A549 (cell line): ENCODE results near the gene SLC35F3. TPM values are rescaled to one million over a fixed set of nuclear protein-coding genes. Genes with fewer than 3 reads are reported as not detected.
A peak's percentile ranks its signal among the peaks of the same experiment; 100 is the strongest.

Experiments used
- ATAC-seq, 2 experiments: fragments of 200-7000 bp in 1 of 2; fragments of >200 bp in 1 of 2; cut with Nextera tagmentation in 1 of 2; cut with Tn5 transposase in 1 of 2; 3 replicates each; pipeline versions ENCODE4 v1.8.0 to v1.9.1; 2018 to 2020; ENCODE audit warnings: mild to moderate bottlenecking in 1 of 2, moderate library complexity in 1 of 2
- CTCF ChIA-PET: fragments of 300-600 bp; sonication (Branson Sonifier 250); formaldehyde crosslinking; extraction: SDS; loops from one replicate; lab custom pipeline; 2021; ENCODE audit warnings: antibody characterized with exemption, inconsistent platforms; lab: Yijun Ruan, JAX
- POLR2A ChIA-PET: fragments of 350-600 bp; formaldehyde crosslinking; extraction: SDS; loops from one replicate; lab custom pipeline; 2021; ENCODE audit warnings: antibody characterized with exemption, inconsistent platforms; lab: Yijun Ruan, JAX
- DNase-seq, 2 experiments: peaks; one replicate each; pipeline versions ENCODE4 v3.0.0 to v3.0.0-alpha.2; 2011 to 2016; ENCODE audit warnings: low read depth in 1 of 2, low spot score in 1 of 2
- FAIRE-seq: peaks from 2 replicates; lab custom pipeline; 2011; peaks lifted over from hg19 to GRCh38; lab: Jason Lieb, UNC
- H3K27ac ChIP-seq, 2 experiments: fragments of >200 bp; sonication (Bioruptor Twin); formaldehyde crosslinking; 3 replicates each; pipeline ENCODE4 v1.5.1; 2016 to 2017
- H3K4me1 ChIP-seq: fragments of >200 bp; sonication (Bioruptor Twin); formaldehyde crosslinking; 3 replicates; pipeline ENCODE4 v1.6.1; 2016
- H3K4me2 ChIP-seq: fragments of >200 bp; sonication (Bioruptor Twin); formaldehyde crosslinking; 3 replicates; pipeline ENCODE4 v1.6.1; 2016
- H3K4me3 ChIP-seq: fragments of >200 bp; sonication (Bioruptor Twin); formaldehyde crosslinking; 3 replicates; pipeline ENCODE4 v1.5.1; 2016
- H3K9me3 ChIP-seq: fragments of >200 bp; sonication (Bioruptor Twin); formaldehyde crosslinking; 3 replicates; pipeline ENCODE4 v1.6.1; 2016
- CBX2 ChIP-seq: fragments of 200-600 bp; sonication (generic); IDR thresholded peaks from 2 replicates; pipeline ENCODE4 v1.6.1; 2016; ENCODE audit warnings: low read depth, mild to moderate bottlenecking, borderline replicate concordance
- CBX8 ChIP-seq: fragments of 200-600 bp; sonication (generic); IDR thresholded peaks from 2 replicates; pipeline ENCODE4 v1.6.1; 2016
- EHF ChIP-seq: fragments of 250-450 bp; sonication (Bioruptor Pico); IDR thresholded peaks from 2 replicates; pipeline ENCODE4 v1.5.0; 2020; ENCODE audit warnings: mild to moderate bottlenecking
- EHMT2 ChIP-seq: fragments of 200-600 bp; sonication (generic); IDR thresholded peaks from 2 replicates; pipeline ENCODE4 v1.6.1; 2016; ENCODE audit warnings: antibody characterized with exemption, low read depth, mild to moderate bottlenecking, moderate library complexity
- FOXS1 ChIP-seq: fragments of 250-450 bp; sonication (Bioruptor Pico); IDR thresholded peaks from 2 replicates; pipeline ENCODE4 v1.5.0; 2020; ENCODE audit warnings: mild to moderate bottlenecking, moderate library complexity
- HEYL ChIP-seq: fragments of 250-450 bp; sonication (Bioruptor Pico); IDR thresholded peaks from 2 replicates; pipeline ENCODE4 v1.8.0; 2021; ENCODE audit warnings: mild to moderate bottlenecking, moderate library complexity
- HOXB5 ChIP-seq: fragments of 250-450 bp; sonication (Bioruptor Pico); IDR thresholded peaks from 2 replicates; pipeline ENCODE4 v1.5.0; 2020; ENCODE audit warnings: mild to moderate bottlenecking, moderate library complexity
- KDM5A ChIP-seq: fragments of 200-600 bp; sonication (generic); IDR thresholded peaks from 2 replicates; pipeline ENCODE4 v1.6.1; 2016; ENCODE audit warnings: antibody characterized with exemption, mild to moderate bottlenecking
- MAZ ChIP-seq: fragments of 150-350 bp; IDR thresholded peaks from 2 replicates; pipeline ENCODE4 v1.6.1; 2014; ENCODE audit warnings: antibody characterized with exemption, low read depth, low read length, borderline replicate concordance
- NFE2L2 ChIP-seq: fragments of 150-350 bp; conservative IDR thresholded peaks from 2 replicates; pipeline ENCODE4 v1.6.1; 2014; ENCODE audit warnings: low read length
- NR3C1 ChIP-seq: fragments of >200 bp; sonication (Bioruptor Twin); formaldehyde crosslinking; IDR thresholded peaks from 3 replicates; pipeline ENCODE4 v1.6.1; 2017
- RAD21 ChIP-seq, 2 experiments: fragments of >200 bp in 1 of 2; sonication (Bioruptor Twin) in 1 of 2; formaldehyde crosslinking in 1 of 2; IDR thresholded peaks in 1 of 2; conservative IDR thresholded peaks in 1 of 2; 2 replicates in 1 of 2; 3 replicates in 1 of 2; pipeline ENCODE4 v1.6.1; 2012 to 2018; ENCODE audit warnings: inconsistent platforms in 1 of 2
- RARB ChIP-seq: fragments of 250-450 bp; sonication (Bioruptor Pico); IDR thresholded peaks from 2 replicates; pipeline ENCODE4 v1.8.0; 2021; ENCODE audit warnings: mild to moderate bottlenecking, moderate library complexity
- ZNF302 ChIP-seq: fragments of 250-450 bp; sonication (Bioruptor Pico); IDR thresholded peaks from 2 replicates; pipeline ENCODE4 v1.9.0; 2021; ENCODE audit warnings: inconsistent platforms, mild to moderate bottlenecking, moderate library complexity
- WGBS: methylation state at CpG from one replicate; pipeline ENCODE4 v1.1.6; 2017; ENCODE audit errors: missing lambda C conversion rate; 5-methylcytosine and 5-hydroxymethylcytosine counted together
- polyA plus RNA-seq, 4 experiments: library from polyadenylated mRNA; depleted of rRNA in 3 of 4; stranded (reverse); fragments of >200 nt; fragmentation: RNase III in 1 of 4; extraction: RNeasy Plus Mini Kit Qiagen cat#74134 plus additional on column Dnase treatment in 1 of 4; gene quantifications; 2 replicates in 3 of 4; 3 replicates in 1 of 4; pipeline ENCODE4 v1.2.3, GENCODE V29; 2011 to 2017
- TF ChIP-seq, protein P1 (sequence below): IDR thresholded peaks from 2 replicates; pipeline ENCODE4 v1.6.1; 2012; ENCODE audit warnings: low read depth, borderline replicate concordance
- TF ChIP-seq, protein P2 (sequence below): fragments of 450-650 bp; IDR thresholded peaks from 2 replicates; pipeline ENCODE4 v1.6.1; 2014; ENCODE audit warnings: antibody characterized with exemption
- TF ChIP-seq, protein P3 (sequence below): IDR thresholded peaks from 2 replicates; pipeline ENCODE4 v1.6.1; 2012
- TF ChIP-seq, protein P4 (sequence below): IDR thresholded peaks from 2 replicates; pipeline ENCODE4 v1.6.1; 2012

SLC35F3 gene
- polyA plus RNA-seq, 2 of the 4 experiments (the other 2 are of a cell fraction), result 5.5 to 7.8 TPM

DNA sequence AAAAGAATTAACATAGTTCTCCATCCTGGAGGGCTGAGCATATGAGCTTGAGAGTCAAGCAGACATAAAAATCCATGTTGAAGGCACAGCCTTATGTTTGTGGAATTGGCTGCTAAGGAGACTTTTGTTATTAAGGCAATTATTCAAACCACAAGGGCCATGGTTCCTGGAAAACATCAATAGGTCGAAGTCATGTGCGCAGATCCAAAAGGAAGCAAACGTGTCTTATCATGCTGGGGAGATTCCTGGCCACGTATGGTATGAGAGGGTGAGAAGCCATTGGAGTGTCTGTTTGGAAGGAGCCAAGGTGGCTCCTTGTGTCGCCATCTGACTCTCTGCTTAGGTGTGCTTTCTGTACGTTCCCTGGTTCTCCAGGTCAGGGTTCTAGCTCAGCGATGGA is 406.9 kb downstream of the SLC35F3 start:
- ATAC-seq (no peak), DNase-seq (no peak), FAIRE-seq (no peak)
- ChIA-PET POLR2A (no interaction called here), CTCF (interaction anchor here (0.7 to 10.2 kb wide), 11 partner anchors 7 to 416 kb away, joined by 3 to 116 read pairs (median 30); no protein-coding TSS in a partner anchor)
- Histone ChIP-seq H3K4me1 (peaks cover 35% of the 10 kb centered on the region), H3K27ac (peak overlapping the region in 1 of 2 experiments; percentile 16; a peak in 1 of 6 replicates), H3K9me3 (no peaks in the 10 kb centered on the region), H3K4me3 (no peak overlapping the region), H3K4me2 (no peak overlapping the region)
- WGBS, result 90% methylated on average over 7 of the region's 7 CpGs
- TF ChIP-seq, protein P1, sequence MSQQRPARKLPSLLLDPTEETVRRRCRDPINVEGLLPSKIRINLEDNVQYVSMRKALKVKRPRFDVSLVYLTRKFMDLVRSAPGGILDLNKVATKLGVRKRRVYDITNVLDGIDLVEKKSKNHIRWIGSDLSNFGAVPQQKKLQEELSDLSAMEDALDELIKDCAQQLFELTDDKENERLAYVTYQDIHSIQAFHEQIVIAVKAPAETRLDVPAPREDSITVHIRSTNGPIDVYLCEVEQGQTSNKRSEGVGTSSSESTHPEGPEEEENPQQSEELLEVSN, result no peak
- TF ChIP-seq, protein P2, sequence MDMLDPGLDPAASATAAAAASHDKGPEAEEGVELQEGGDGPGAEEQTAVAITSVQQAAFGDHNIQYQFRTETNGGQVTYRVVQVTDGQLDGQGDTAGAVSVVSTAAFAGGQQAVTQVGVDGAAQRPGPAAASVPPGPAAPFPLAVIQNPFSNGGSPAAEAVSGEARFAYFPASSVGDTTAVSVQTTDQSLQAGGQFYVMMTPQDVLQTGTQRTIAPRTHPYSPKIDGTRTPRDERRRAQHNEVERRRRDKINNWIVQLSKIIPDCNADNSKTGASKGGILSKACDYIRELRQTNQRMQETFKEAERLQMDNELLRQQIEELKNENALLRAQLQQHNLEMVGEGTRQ, result no peak
- TF ChIP-seq ZNF302 (CRISPR knock-in tag) (no peak), EHF (no peak), FOXS1 (no peak), RAD21 (conservative IDR thresholded peaks at IDR 0.05 in 1 of 2, IDR thresholded peaks at IDR 0.05 in 1 of 2) (no peak), HEYL (CRISPR knock-in tag) (no peak), CBX2 (no peak), KDM5A (no peak), EHMT2 (no peak)

DNA sequence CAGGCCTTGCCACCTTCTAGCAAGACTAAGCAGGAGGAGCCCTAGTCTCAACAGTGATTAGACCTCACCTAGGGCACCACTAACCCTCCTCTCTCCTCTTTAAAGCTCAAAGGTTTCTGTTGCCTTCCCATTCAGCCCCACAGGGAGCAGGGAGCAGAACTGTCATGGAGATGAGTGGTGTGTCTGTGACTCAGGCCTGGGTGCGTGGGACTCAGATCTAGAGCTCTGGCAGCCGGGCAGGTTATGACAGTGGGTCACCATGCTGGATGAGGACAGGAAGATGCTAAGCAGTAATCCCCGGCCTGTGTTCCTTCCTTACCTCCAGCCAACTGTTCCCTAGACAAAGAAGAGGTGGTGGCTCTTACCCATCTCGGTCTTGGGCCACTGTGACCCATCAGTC is 408.7 kb downstream of the SLC35F3 start:
- H3K4me1 ChIP-seq, result peaks cover 35% of the 10 kb centered on the region
- FAIRE-seq, result no peak
- ChIA-PET POLR2A (no interaction called here), CTCF (interaction anchor here (0.5 to 10.2 kb wide), 6 partner anchors 15 to 1050 kb away, joined by 3 to 116 read pairs (median 36); no protein-coding TSS in a partner anchor)
- ATAC-seq, result no peak
- no peaks in the 10 kb centered on the region for H3K9me3 ChIP-seq
- no peak for TF ChIP-seq RARB (CRISPR knock-in tag)
- 81% methylated on average over 4 of the region's 4 CpGs for WGBS
- no peak for DNase-seq
- peak overlapping the region in 1 of 2 experiments; percentile 31; a peak in 2 of 6 replicates for H3K27ac ChIP-seq
- no peak overlapping the region for H3K4me2 ChIP-seq
- no peak overlapping the region for H3K4me3 ChIP-seq

DNA sequence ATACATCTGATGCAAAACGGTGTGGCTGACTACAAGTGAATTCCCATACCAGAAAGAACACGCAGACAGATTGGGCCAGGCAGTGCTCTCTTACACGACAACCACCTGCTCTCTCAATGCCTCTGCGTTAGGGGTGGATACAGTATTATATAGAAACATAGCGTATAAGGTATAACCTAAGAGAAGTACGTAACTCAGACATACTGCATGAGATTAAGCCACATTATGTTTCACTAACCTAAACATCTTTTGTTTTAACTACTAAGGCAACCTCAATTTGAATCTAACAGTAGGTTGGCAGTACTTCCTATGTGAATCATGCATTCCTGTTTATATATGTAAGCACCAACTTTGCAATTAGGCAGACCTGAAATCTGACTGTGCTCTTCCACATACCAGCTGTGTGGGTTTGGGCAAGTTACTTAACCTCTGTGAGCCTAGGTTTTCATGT is 410.6 kb downstream of the SLC35F3 start:
- CTCF ChIA-PET, result interaction anchor here (0.8 kb wide), 1 partner anchor 874 kb away, joined by 3 read pairs; no protein-coding TSS in a partner anchor
- no peak for DNase-seq
- peaks cover 25% of the 10 kb centered on the region for H3K4me1 ChIP-seq
- ATAC-seq, result peak in 1 of 2 experiments; percentile 31; a peak in 1 of 6 replicates
- TF ChIP-seq MAZ, result no peak
- TF ChIP-seq, protein P1, result no peak
- no peak overlapping the region for H3K4me3 ChIP-seq
- POLR2A ChIA-PET, result no interaction called here
- H3K27ac ChIP-seq, result peak overlapping the region in 1 of 2 experiments; percentile 56; a peak in 3 of 6 replicates
- no peaks in the 10 kb centered on the region for H3K9me3 ChIP-seq
- WGBS, result 77% methylated on average over 6 of the region's 6 CpGs
- H3K4me2 ChIP-seq, result peak overlapping the region; percentile 27; the same call in 2 of the 3 replicates
- no peak for FAIRE-seq

DNA sequence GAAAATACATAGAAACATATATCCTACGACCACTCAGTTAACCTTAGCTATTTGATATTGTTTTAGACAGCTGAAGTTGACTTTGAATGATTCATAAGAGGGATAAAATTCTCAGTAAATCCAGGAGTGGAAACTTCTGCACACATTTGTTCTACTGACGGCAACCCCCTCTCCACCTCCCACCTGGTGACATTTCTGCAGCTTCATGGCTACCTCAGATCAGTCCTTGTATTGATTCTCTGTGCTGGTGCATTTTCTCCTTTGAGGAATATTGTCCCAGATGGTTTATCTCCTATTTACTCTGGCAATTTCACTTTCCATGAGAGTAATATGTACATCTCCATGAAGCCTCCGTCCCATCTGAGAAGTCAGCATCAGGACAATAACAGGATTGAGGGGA is 411.1 kb downstream of the SLC35F3 start:
- TF ChIP-seq, protein P3, sequence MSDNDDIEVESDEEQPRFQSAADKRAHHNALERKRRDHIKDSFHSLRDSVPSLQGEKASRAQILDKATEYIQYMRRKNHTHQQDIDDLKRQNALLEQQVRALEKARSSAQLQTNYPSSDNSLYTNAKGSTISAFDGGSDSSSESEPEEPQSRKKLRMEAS, result no peak
- TF ChIP-seq NR3C1 (no peak), NFE2L2 (no peak), CBX8 (no peak), HOXB5 (no peak)
- TF ChIP-seq, protein P4, sequence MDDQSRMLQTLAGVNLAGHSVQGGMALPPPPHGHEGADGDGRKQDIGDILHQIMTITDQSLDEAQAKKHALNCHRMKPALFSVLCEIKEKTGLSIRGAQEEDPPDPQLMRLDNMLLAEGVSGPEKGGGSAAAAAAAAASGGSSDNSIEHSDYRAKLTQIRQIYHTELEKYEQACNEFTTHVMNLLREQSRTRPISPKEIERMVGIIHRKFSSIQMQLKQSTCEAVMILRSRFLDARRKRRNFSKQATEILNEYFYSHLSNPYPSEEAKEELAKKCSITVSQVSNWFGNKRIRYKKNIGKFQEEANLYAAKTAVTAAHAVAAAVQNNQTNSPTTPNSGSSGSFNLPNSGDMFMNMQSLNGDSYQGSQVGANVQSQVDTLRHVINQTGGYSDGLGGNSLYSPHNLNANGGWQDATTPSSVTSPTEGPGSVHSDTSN, result no peak
- FAIRE-seq (no peak), DNase-seq (no peak), ATAC-seq (no peak)
- Histone ChIP-seq H3K4me1 (peaks cover 20% of the 10 kb centered on the region), H3K9me3 (no peaks in the 10 kb centered on the region), H3K4me2 (peak overlapping the region; percentile 27; the same call in 2 of the 3 replicates), H3K27ac (peak overlapping the region in 1 of 2 experiments; percentile 56; a peak in 3 of 6 replicates), H3K4me3 (no peak overlapping the region)
- CTCF ChIA-PET, result interaction anchor here (0.8 to 1.8 kb wide), 2 partner anchors 190 to 874 kb away, joined by 3 to 8 read pairs; no protein-coding TSS in a partner anchor
- 78% methylated on average over 3 of the region's 3 CpGs for WGBS
- POLR2A ChIA-PET, result no interaction called here
